NCI-H1436 treated with DMSO at 0.1 percent for 48 hours (cell line): ENCODE results near the gene KCNK6.
"Not testable (repeated sequence)": the region's sequence is repeated elsewhere in the genome, so short reads cannot be mapped to it uniquely, and the experiment has no call there.

Experiments used
- DNase-seq: peaks from one replicate; lab custom pipeline; 2025; lab: John Stamatoyannopoulos, UW

The KCNK6 gene

DNA sequence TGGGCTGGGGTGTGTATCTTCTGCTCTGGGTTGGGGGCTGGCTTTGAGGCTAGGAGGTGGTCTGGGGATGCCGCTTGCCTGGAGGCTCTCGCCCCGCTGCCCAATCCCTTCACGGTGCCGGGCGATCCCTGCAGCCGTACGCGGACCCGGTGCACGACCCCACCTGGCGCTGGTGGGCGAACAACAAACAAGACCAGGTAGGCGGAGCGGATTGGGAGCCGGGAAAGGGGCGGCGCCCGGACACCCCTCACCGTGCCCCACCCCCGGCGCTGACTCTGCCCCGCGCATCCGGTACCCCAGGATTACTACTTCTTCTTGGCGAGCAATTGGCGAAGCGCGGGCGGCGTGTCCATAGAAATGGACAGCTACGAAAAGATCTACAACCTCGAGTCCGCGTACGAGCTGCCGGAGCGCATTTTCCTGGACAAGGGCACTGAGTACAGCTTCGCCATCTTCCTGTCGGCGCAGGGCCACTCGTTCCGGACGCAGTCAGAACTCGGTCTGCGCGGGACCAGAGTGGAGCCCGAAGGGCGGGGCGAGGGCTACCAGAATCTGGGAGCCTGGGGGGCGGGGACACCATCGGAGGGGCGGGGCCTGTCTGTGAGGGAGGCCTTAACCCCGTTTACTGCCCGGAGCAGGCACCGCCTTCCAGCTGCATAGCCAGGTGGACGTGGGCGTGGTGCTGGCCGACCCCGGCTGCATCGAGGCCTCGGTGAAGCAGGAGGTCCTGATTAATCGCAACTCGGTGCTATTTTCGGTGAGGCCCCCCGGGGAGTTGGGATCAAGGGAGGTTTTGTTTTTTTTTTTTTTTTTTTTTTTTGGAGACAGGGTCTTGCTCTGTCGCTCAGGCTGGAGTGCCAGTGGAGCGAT, 42.7 kb downstream of the KCNK6 start:
- DNase-seq = peak; percentile 56

DNA sequence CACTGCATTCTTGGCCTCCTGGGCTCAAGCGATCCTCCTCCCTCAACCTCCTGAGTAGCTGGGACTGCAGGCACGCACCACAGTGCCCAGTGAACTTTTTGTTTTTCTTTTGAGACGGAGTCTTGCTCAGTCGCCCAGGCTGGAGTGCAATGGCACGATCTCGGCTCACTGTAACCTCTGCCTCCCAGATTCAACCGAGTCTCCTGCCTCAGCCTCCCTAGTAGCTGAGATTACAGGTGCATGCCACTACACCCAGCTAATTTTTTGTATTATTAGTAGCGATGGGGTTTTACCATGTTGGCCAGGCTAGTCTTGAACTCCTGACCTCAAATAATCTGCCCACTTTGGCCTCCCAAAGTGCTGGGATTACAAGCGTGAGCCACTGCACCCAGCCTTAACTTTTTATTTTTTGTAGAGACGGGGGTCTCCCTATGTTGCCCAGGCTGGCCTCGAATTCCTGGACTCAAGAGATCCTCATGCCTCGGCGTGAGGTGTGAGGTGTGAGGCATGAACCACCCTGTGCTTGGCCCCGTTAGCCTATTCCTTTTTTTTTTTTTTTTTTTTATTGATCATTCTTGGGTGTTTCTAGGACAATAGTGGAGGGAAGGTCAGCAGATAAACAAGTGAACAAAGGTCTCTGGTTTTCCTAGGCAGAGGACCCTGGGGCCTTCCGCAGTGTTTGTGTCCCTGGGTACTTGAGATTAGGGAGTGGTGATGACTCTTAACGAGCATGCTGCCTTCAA, 43.5 kb downstream of the KCNK6 start:
- not testable (repeated sequence) for DNase-seq

- DNase-seq = no peak
These were observed 47.4 kb downstream of the KCNK6 start for GRCh38 chr19:38367041-38367440.

- no peak for DNase-seq
These were observed 49.9 kb downstream of the KCNK6 start for GRCh38 chr19:38369584-38369983.

GRCh38 chr19:38370299-38370698, 50.7 kb downstream of the KCNK6 start:
- no peak for DNase-seq

- DNase-seq = no peak
These were observed 51.4 kb downstream of the KCNK6 start for GRCh38 chr19:38371081-38371480.

DNA sequence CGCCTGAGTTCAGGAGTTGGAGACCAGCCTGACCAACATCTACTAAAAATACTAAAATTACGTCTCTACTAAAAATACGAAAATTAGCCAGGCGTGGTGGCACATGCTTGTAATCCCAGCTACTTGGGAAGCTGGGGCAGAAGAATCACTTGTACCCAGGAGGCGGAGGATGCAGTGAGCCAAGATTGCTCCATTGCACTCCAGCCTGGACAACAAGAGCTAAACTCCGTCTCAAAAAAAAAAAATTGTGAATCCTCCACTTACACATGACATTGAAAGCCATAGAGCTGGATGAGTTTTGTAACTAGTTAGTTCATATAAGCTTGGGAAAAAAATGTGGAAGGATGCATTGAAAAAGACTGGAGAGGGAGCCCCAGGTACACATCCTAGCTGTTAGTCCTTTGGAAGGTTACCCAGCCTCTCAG, 54.3 kb downstream of the KCNK6 start:
- DNase-seq = no peak

DNA sequence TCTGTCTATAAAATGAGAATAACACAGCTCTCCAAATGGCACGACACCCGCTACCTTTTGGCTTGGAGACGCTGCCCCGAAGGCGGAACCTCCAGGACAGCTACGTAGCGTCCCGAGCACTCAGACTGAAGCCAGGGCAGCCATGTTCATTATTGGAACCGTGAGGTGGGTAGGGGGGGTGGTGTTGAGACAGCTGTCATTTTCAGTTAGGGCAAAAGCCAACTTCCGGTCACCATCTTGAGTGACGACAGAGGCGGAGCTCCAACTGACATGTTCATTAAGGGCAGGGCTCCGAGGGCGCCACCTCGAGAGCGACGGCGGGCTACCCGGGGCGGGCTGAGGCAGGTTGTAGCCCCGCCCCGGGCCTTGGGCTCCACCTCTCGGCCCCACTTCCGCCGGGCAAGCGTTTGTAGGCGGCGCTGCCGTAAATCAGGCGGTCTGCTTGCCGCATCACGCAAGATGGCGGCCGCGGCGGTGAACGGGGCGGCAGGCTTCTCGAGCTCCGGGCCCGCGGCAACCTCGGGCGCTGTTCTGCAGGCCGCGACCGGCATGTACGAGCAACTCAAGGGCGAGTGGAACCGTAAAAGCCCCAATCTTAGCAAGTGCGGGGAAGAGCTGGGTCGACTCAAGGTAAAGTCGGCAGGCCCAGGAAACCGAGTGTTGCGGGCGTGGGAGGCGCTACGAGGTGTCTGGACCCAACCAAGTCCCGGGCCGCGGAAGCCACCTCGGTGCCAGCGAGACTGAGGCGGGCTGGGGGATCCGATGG, 54.9 kb downstream of the KCNK6 start, which contains the start of gene PSMD8:
PSMD8 (plus strand) TSS at position 240 of the 766 bp plus-strand sequence; CDS start at position 271, 31 bp downstream.
- DNase-seq = peak; percentile 95

DNA sequence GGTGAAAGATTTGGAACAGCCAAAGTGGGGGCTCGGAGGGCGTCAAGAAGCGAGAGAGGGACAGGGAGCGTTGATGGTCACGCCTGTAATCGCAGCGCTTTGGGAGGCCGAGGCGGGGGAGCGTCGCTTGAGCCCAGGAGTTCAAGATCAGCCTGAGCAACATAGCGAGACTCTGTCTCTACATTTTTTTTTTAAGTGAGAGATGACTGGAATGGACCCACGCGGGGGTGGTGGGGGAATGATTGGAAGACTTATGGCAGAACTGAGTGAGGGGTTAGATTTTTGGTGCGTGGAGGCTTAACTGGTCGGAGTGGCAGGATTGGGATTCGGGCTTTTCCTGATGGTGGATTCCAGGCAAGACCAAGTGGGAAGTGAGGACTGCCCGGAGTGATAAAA, 55.5 kb downstream of the KCNK6 start:
- no peak for DNase-seq

DNA sequence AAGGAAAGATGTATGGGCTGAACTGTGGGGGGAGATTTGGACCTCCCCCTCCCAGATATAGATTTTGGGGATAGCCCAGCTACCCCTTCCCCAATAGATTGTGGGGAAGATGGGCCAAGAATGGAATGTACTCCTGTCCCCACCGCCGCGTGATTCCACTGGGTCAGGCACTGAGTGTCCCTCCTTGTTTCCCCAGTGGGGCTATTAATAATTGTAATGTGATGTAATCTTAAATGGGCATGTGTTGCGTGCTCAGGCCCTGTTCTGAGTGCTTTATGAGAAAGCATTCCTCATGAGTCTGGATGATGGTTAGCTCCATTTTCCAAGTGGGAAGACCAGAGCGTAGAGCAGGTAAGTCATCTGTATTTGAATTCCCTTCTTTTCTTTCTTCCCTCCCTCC, 56.1 kb downstream of the KCNK6 start:
- DNase-seq = no peak

GRCh38 chr19:38376576-38376975, 56.9 kb downstream of the KCNK6 start:
- no peak for DNase-seq

GRCh38 chr19:38377052-38377451, 57.4 kb downstream of the KCNK6 start:
- DNase-seq = no peak

GRCh38 chr19:38378866-38379265, 59.2 kb downstream of the KCNK6 start:
- DNase-seq = no peak

GRCh38 chr19:38381138-38381537, 61.5 kb downstream of the KCNK6 start:
- no peak for DNase-seq
